HepG2 (cell line): Measurements from ENCODE around the gene SYCE3. TPM values are rescaled to one million over a fixed set of nuclear protein-coding genes. Genes with fewer than 3 reads are reported as not detected.

Experiments used
- ASH2L ChIP-seq: fragments of 300-600, 200-600 bp; sonication (generic); IDR thresholded peaks from 2 replicates; pipeline ENCODE4 v1.7.0; 2017; ENCODE audit warnings: low read depth, mild to moderate bottlenecking, moderate library complexity, mixed read lengths, low read length; ENCODE audit not compliant: insufficient read length
- BORCS8-MEF2B ChIP-seq: sonication (generic); formaldehyde crosslinking; IDR thresholded peaks from 2 replicates; pipeline ENCODE4 v1.8.0; 2022; ENCODE audit warnings: mild to moderate bottlenecking, missing genetic modification reagents
- CC2D1A ChIP-seq: sonication (generic); formaldehyde crosslinking; IDR thresholded peaks from 2 replicates; pipeline ENCODE4 v1.8.1; 2023; ENCODE audit warnings: mild to moderate bottlenecking, missing genetic modification reagents
- FIP1L1 ChIP-seq: fragments of 200-400 bp; formaldehyde crosslinking; IDR thresholded peaks from 2 replicates; pipeline ENCODE4 v1.6.1; 2018; ENCODE audit warnings: low read depth, mild to moderate bottlenecking, low read length, moderate library complexity, borderline replicate concordance; ENCODE audit not compliant: insufficient read depth
- IKZF5 ChIP-seq: IDR thresholded peaks from 2 replicates; pipeline ENCODE4 v1.6.1; 2018; ENCODE audit warnings: missing genetic modification reagents, mild to moderate bottlenecking, missing compliant biosample characterization
- JUND ChIP-seq: sonication (generic); formaldehyde crosslinking; IDR thresholded peaks from 2 replicates; pipeline ENCODE4 v1.8.0; 2022; ENCODE audit warnings: mild to moderate bottlenecking, missing genetic modification reagents
- NR2C2 ChIP-seq: sonication (generic); formaldehyde crosslinking; IDR thresholded peaks from 2 replicates; pipeline ENCODE4 v1.4.0; 2020; ENCODE audit warnings: missing genetic modification reagents, mild to moderate bottlenecking, moderate library complexity, borderline replicate concordance
- PHF21A ChIP-seq: sonication (generic); formaldehyde crosslinking; IDR thresholded peaks from 2 replicates; pipeline ENCODE4 v1.5.0; 2020; ENCODE audit warnings: mild to moderate bottlenecking, missing genetic modification reagents
- POGK ChIP-seq: sonication (generic); formaldehyde crosslinking; conservative IDR thresholded peaks from 2 replicates; pipeline ENCODE4 v1.8.0; 2022; ENCODE audit warnings: mild to moderate bottlenecking, moderate library complexity, missing genetic modification reagents
- RARG ChIP-seq: sonication (generic); formaldehyde crosslinking; IDR thresholded peaks from 2 replicates; pipeline ENCODE4 v1.4.0; 2020; ENCODE audit warnings: low read depth, mild to moderate bottlenecking, missing genetic modification reagents
- SMARCE1 ChIP-seq: fragments of 450-650 bp; IDR thresholded peaks from 2 replicates; pipeline ENCODE4 v1.6.1; 2017; ENCODE audit warnings: borderline replicate concordance
- SRY ChIP-seq: sonication (generic); formaldehyde crosslinking; IDR thresholded peaks from 2 replicates; pipeline ENCODE4 v1.8.0; 2022; ENCODE audit warnings: mild to moderate bottlenecking, missing genetic modification reagents
- ZKSCAN1 ChIP-seq: fragments of 150-350 bp; IDR thresholded peaks from 2 replicates; pipeline ENCODE4 v1.6.1; 2014; ENCODE audit warnings: low read length
- ZNF24 ChIP-seq: fragments of 450-650 bp; IDR thresholded peaks from 2 replicates; pipeline ENCODE4 v1.6.1; 2017; ENCODE audit warnings: antibody characterized with exemption, mild to moderate bottlenecking
- ZNF687 ChIP-seq: sonication (generic); formaldehyde crosslinking; IDR thresholded peaks from 2 replicates; pipeline ENCODE4 v1.5.1; 2020; ENCODE audit warnings: mild to moderate bottlenecking, missing genetic modification reagents, moderate library complexity
- ZNF75D ChIP-seq: sonication (generic); formaldehyde crosslinking; IDR thresholded peaks from 2 replicates; pipeline ENCODE4 v1.8.1; 2023; ENCODE audit warnings: missing genetic modification reagents, mild to moderate bottlenecking, borderline replicate concordance
- ZSCAN9 ChIP-seq: IDR thresholded peaks from 2 replicates; pipeline ENCODE4 v1.6.1; 2016; ENCODE audit warnings: borderline replicate concordance
- polyA plus RNA-seq, 8 experiments: library from polyadenylated mRNA; depleted of rRNA in 3 of 8; stranded (reverse) in 7 of 8; unstranded in 1 of 8; fragments of >200 nt; fragmentation: Illumina TruSeq in 4 of 8; extraction: Trizol in 4 of 8; gene quantifications; 2 replicates each; pipeline versions ENCODE4 v1.2.1 to v1.2.3, GENCODE V29; 2011 to 2016; ENCODE audit warnings: low read depth in 4 of 8, missing spikeins in 1 of 8, mixed read lengths in 1 of 8; ENCODE audit not compliant: insufficient read depth in 1 of 8
- total RNA-seq, 5 experiments: library from RNA; depleted of rRNA; stranded (reverse); fragments of >200 nt; fragmentation: Illumina TruSeq; extraction: Trizol; gene quantifications; 2 replicates each; pipeline ENCODE4 v1.2.3, GENCODE V29; 2016; ENCODE audit warnings: low read depth in 1 of 5

SYCE3 gene
- total and polyA plus RNA-seq, 2 of the 13 experiments (the other 11 are each of a cell fraction or from before 2014, with no cell fraction given): not detected

GRCh38 chr22:50599816-50600455 is 37.2 kb upstream of the SYCE3 start (continued):
- TF ChIP-seq BORCS8-MEF2B (CRISPR knock-in tag): peak; percentile 99
- TF ChIP-seq ASH2L: no peak
- no peak for TF ChIP-seq PHF21A (CRISPR knock-in tag)
- peak; percentile 56; the same call in 1 of the 2 replicates for TF ChIP-seq JUND (CRISPR knock-in tag)
- TF ChIP-seq POGK (CRISPR knock-in tag): peak; percentile 95
- peak; percentile 87; the same call in 1 of the 2 replicates for TF ChIP-seq CC2D1A
- TF ChIP-seq ZKSCAN1: no peak
- peak; percentile 99 for TF ChIP-seq IKZF5
- peak; percentile 98; the same call in 1 of the 2 replicates for TF ChIP-seq ZNF75D
- TF ChIP-seq SRY (CRISPR knock-in tag): peak; percentile 100
- TF ChIP-seq ZNF24: no peak
- peak; percentile 37; the same call in 1 of the 2 replicates for TF ChIP-seq NR2C2 (CRISPR knock-in tag)
- TF ChIP-seq ZNF687 (CRISPR knock-in tag): peak; percentile 83
- TF ChIP-seq RARG (CRISPR knock-in tag): peak; percentile 81; the same call in 1 of the 2 replicates
- TF ChIP-seq ZSCAN9 (CRISPR knock-in tag): peak; percentile 100
- TF ChIP-seq FIP1L1: no peak
- no peak for TF ChIP-seq SMARCE1
